HG03457 (cell line): ENCODE data around the gene TRA2A.
"Not testable (repeated sequence)": the region's sequence is repeated elsewhere in the genome, so short reads cannot be mapped to it uniquely, and the experiment has no call there.

Experiments used
- ATAC-seq: cut with Tn5 transposase; IDR thresholded peaks from one replicate; pipeline ENCODE4 v1.9.1; 2021; ENCODE audit warnings: moderate number of reproducible peaks; ENCODE audit not compliant: unreplicated experiment

Gene TRA2A

DNA sequence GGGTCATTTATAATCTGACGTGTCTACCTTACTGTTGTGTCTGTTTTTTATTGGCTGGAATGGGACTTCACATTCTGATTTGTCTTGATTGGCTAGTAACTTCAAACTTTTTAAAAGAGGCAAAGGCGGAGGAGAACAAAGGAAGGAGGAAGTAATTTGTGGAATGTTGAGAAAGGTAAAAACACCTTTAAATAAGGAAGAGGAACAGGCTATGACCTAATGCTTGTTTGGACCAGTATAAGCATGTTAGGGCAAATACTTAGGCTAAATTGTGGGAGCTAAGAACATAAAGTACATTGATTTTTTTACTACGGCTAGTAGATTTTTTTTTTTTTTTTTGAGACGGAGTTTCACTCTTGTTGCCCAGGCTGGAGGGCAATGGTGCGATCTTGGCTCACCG, 18.0 kb downstream of the TRA2A start:
- ATAC-seq, result not testable (repeated sequence)

DNA sequence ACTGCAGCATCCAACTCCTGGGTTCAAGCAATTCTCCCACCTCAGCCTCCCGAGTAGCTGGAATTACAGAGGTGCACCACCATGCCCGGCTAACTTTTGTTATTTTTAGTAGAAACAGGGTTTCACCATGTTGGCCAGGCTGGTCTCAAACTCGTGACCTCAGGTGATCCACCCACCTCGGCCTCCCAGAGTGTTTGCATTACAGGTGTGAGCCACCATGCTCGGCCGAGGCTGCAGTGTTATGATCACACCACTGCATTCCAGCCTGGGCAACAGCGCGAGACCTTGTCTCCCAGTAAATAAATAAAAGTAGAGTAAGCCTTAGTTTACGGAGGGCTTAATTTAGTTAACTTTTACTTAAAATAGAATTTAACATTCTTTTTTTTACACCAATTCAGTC, 37.8 kb downstream of the TRA2A start:
- ATAC-seq, result no peak

DNA sequence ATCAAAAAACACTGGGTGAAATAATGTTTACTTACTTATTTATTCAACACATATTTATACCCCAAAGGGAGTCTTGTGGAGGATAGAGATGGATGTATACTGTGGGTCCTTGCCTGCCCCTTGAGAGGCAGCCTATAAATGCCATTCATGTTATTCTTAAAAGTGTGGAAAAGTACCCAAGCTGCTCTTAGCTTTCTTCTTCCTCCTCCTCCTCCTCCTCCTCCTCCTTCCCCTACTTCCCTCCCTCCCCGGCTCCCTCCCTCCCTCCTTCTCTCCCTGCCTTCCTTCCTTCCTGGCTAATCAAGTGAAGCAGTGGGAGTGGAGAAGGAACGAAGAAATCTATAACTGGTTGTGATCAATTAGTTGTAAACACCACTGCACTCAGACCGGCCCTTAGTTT, 40.3 kb downstream of the TRA2A start:
- ATAC-seq, result no peak

DNA sequence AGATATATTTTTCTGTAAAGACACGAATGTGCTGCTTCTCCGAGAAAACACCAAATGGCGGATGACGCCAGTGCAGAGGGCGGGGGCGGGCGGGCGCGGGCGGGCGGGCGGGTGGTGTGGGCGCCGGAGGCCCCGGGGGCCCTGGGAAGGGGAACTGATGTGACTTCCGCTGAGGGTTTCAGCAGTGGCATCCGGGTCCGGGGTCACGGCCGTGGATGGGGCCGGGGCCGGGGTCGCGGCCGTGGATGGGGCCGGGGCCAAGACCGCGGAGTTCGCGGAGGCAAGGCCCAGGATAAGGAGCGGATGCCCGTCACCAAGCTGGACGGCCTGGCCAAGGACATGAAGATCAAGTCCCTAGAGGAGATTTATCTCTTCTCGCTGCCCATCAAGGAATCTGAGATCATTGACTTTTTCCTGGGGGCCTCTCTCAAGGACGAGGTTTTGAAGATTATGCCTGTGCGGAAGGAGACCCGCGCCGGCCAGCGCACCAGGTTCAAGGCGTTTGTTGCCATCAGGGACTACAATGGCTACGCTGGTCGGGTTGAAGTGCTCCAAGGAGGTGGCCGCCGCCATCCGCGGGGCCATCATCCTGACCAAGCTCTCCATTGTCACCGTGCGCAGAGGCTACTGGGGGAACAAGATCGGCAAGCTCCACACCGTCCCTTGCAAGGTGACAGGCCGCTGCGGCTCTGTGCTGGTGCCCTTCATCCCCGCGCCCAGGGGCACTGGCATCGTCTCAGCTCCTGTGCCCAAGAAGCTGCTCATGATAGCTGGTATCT, 41.2 kb downstream of the TRA2A start:
- ATAC-seq, result no peak

DNA sequence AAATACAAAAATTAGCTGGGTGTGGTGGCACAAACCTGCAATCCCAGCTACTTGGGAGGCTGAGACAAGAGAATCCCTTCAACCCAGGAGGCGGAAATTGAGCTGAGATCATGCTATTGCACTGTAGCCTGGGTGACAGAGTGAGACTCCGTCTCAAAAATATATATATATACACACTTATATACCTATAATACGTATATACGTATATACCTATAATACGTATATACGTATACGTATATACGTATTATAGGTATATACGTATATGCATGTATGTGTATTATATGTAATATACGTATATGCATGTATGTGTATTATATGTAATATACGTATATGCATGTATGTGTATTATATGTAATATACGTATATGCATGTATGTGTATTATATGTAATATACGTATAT, 43.1 kb downstream of the TRA2A start:
- not testable (repeated sequence) for ATAC-seq

DNA sequence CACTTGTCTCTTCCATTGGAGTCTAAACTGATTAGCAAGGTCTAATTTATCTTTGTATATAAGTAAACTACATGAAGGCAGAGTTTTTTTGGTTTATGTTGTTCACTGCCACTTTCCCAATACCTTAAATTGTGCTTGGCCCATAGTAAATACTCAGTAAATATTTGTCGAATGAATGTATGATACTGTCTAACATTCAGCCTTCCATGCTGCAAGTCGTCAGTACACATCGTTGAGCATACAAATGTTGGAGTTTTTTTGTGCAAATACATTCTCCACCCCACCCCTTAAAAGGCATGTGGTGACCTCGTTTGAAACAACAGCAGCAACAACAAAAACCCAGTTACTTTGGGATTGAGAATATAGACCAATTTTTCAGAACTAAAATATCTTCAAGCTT, 44.1 kb downstream of the TRA2A start:
- ATAC-seq, result no peak

DNA sequence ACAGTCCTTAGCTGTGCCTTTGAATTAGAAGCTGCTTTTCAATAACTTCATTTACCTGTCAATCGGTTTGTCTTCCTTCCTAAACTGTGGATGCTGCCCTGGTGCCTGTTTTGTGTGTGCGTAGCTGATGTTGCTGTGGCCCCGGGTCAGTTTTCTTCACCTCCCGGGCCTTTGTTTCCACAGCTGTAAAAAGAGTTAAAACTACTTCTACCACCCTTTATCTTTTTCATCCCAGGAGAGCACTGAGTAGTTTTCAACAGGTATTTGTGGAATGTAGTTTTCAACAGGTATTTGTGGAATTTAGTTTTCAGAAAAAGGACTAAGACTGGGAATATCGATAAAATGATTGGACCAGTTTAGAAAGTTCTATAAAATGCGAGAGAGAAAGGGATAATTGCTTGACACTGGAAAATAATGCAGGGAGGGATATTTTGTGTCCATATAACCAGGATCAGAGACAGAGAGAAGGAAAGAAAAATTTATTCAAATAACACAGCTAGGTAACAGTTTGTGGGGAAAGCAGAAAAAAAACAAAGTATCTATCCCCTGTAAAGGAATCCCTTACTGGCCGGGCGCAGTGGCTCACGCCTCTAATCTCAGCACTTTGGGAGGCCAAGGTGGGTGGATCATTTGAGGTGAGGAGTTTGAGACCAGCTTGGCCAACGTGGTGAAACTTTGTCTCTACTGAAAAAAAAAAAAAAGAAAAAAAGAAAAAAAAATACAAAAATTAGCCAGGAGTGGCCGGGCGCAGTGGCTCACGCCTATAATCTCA, 45.6 kb downstream of the TRA2A start:
- no peak for ATAC-seq

DNA sequence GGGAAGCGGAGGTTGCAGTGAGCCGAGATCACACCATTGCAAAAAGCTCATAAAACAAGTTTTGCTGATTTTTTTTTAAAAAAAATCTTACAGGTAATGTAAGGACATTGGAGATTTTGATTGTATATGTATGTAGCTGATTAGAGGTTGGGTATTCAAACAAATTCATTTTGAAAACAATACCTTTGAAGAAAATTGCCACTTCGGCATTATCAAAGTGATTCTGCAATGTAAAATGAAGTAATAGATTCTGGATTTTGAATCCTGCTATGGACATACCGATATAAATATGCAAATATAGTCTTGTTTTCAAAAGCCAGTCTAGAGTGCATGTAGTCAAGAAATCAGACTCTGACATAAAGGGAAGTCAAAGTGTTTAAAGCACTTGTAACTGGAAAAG, 49.1 kb downstream of the TRA2A start:
- ATAC-seq, result no peak

DNA sequence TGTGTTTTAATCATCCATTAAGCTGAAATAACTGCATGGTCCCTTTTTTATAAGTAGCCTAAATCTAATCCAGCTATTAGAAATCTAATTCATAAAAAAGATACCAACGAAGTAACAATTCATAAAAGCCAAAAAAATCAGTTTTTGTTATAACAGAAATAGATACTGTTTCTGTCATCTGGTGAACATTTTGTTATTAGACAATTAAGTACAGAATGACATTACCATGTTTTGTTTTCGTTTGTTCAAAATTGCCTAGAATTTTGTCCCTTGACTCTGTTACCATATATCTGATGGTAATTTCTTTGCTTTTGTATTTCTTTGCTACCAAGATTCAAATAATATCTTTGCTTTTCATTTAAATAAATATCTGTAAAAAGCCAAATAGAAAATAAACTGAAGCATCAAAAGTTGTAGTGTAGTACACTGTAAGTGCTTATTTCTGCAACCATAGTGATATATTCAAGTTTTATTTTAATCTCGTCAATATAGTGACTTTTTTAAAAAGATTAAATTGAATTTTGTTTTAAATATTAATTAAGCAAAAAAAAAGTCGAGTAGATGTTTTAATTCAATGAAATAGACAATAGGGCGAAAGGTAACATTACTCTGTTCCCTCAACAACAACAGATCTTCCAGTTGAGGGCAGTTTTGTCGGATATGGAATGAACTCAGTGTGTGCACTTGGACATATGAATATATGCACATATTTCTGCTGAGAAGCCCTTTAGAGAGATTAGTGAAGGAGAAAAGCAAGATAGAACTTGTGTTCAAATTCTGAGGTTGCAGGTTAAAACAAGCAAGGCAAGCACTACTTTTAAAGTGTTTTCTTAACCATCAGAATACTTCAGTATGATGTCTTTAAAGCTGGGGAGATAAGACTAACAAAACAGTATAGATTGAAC, 53.6 kb downstream of the TRA2A start:
- no peak for ATAC-seq

DNA sequence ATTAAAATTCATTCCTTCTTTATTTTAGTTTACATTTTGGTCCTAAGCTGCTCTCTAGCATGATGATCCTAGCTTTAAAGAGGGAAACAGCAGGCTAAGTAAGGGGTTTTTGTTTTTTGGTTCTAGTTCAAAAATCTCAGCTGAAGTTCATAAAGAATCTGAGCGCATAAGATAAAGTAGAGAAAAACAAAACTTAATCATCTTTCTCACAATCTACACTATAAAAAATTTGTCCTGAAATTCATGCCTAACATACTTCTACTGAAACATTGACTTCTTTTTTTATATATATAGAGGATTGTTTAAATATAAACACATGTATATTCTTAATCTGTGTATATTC, 54.7 kb downstream of the TRA2A start:
- ATAC-seq, result no peak

DNA sequence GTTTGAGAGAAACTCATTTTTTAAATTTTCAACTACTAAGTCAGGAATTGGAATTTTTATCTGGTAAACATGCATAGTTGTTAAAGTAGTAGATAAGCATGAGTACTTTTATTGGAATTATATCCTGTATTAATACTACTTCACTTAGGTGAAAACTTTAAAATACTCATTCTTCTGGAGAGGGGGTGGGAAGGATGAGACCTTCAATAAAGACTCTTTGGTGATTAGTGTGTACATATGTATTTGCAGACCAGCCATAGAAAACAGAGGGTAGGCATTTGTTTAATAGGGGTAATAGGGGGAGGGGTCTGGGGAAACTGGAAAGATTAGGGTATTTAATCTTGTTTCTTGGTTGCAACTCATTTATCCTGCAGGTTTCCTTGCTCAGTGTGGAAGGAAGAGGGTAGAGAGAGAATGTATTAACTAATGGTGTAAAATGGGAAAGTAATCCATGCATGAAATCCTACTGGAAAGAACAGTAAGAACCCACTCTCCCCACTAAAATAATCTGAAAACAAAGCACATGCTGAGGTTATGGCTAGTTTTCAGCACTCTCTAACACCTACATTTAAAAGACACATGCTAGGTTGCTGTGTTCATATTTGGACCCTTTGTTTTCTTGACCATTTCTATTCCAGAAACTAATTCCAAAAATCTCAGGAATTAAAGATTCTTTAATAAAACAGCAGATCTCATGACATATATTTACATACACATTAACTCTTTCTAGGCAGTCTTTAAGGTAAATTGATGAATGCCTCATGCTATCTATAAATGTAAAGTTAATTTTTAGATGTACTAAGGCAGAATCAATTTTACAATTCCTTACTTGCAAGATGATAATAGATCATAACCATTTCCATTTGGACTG, 55.3 kb downstream of the TRA2A start:
- no peak for ATAC-seq

DNA sequence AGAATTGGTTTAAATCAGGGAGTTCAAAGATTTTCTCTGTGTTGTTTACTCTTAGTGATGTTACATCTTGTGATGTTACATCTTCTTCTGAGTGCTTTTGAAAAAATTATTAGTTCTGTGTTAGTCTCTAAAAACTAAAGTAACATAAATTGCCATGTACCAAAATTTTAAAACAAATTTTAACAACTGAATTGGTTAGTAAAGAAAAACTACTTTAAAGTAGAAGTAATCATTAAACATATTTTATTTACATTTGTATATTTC, 56.3 kb downstream of the TRA2A start:
- ATAC-seq, result no peak

DNA sequence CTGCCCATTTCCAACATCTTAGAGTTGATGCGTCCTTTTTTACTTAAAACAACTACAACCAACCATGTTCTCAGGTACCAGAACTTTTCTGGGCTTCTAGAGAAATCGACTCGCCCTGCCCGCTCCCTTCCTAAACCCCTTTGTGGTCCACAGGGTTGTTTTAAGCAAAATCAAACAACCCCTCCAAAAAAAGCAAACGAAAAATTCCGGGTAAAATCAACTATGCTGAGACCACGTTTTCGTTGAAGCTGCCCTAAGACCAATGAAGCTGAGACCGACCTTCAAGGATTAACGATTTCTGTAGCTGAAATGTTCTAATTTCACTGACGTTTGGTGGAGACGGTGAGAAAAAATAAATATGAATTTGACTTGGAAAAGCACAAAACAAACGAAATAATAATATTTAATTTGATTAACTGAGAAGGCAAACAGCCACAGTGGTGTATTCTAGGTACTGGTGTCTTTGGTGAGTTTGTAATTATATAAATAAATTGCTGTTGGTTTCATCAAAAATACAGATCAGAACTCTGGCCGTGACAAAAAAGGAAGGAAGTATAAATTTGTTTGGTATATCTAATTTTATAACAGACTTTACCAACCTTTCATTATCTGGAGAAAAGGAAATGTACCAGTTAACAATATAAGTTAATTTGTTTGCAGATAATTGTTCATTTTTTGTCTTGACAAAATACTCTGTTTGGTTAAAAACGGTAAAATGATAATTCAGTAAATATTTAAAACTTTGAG, 56.8 kb downstream of the TRA2A start:
- no peak for ATAC-seq

DNA sequence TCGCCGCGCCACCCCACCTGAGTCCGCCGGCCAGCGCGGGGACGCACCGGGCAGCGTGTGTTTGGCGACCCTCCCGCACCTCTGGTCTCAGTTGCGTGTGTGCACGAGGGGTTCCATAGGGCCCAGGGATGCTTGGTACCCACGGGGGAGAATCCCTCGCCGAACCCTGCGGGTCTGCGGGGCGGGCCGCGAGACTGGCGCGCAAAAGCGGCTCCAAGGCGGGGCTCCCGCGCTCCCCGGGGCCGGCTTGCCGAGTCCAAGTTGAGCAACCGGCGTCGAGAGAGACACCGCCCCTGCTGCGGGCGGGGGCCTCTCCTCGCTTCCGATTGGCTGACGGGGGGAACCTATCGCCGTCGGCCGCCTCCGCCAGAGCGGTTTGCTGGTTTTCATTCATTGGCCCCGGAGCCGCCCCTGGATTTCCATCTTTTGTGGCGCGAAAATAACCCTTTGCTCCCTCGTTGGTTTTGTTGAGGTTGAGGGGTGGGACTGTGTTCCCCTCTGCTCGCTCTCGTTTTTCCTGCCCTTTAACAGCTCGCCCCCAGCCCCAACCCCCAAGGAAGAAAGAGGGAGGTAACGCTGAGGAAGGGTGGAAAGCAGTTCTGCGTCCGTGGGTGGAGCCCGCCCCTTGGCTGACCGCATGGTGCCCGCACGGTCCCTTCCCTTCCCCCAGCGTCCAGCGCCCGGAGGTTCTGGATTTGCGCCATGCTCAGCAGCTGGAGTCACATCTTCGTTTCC, 57.5 kb downstream of the TRA2A start:
- ATAC-seq, result peak; percentile 48

DNA sequence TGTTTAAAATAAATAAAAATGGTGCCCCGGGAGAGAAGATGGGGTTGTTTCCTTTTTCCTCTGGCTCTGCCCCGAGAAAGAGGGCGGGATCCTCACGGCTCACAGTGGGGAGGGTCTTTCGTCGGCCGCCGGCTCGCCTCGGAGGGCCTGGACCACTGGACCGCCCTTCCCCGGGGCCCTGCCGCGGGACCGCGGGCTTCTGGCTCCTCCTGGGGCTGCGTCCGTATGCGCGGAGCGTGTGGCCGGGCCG, 58.0 kb downstream of the TRA2A start:
- no peak for ATAC-seq

DNA sequence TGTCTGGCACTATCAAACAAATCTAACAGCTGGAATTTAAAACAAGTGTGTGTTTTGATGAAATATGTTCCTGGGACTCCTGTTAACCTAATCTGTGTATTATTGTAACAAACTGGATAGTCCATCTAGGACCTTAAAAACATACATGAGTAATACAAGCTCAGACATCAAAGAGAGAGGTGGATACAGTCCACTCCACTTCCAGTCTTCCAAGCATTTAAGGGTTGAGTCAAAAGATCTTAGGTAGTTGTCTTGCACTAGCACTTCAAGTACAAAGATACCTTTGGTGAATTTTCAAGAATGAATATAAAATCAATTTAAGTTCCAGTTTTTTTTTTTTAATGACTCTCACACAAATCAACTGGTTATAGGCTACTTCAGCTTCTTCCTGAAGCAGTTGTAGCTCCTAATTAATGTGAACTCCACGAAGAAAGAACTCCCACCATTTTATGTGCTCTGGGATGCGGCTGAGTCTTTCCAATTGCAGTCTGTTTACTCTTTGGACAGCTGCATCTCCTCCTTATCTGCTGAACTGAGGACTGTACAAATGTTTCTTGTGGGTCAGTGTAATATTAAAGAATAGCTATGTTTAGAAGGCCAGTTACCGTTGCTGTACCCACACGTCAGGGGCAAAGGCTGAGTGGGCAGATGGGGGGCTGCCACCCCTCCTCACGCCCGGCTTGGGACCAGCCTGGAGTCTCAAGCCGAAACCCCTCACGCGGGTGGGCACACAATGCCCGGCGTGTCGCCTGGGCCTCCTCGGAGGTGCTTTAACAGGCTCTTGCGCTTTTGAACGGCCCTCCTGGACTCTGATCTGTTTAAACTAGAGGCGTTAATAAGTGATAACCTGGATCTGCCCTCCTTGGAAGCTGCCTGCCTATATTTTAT, 58.6 kb downstream of the TRA2A start:
- ATAC-seq, result no peak

DNA sequence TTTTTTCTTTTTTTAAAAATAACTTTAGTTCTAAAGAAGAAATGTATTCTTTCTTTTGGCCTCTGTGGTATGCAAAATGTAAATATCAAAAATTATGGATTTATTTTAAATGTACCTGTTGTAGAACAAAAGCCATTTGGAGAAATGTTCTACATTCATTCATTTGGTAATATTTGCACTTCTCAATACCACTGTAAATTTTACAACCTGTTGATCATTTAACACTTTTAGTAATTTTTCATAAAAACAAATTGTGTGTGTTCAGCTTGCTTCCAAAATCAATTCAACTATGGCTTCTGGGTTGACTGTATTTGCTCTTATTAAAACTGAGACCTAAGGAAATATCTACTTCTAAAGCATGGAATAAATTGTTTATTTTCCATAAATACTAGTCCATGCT, 59.2 kb downstream of the TRA2A start:
- no peak for ATAC-seq

DNA sequence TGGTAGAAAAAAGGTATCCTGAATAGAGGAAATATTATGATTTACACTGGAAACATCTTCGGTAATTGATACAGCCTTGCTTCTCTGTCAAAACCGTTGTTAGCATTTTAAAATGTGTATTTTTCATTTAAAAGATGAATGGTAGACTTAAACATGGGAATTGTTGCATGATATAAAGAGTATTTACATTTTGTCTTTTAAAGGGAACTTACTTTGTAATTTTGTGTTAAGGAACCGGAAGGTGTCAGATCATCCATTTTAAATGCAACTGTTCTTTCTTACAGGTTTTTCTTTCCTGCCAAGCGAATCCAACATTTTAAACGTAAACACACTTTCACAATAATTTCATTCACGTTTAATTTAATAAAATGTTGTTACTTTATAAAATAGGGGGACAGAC, 59.7 kb downstream of the TRA2A start:
- no peak for ATAC-seq
